Measurements from ENCODE around the gene MAVS.

MAVS gene

DNA sequence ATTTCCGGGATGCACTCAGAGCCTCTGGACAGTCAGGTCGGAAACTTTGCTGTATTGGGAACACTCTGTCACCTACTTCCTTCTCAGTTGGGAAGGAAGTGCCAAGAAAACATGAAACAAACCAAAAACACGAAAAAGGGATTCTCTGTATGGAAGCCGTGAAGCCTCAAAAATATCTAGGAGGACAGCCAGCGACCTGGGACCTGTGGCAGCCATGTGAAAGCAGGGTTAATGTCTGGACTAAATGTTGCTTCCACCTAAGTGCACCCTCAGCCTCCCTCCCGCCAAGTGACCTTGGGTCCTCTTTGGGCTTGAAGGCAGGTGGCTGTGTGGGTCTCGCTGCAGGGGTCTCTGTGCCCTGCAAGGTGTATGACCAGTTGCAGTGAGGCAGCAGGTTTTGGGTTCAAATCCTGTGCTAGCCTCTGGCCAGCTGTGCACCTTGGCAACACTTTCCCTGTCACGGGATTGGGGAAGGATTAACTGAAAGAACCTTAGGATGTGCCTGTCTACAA lies 851 bp downstream of the MAVS start:
- H3K4me3 ChIP-seq (ENCODE audit: low read depth, low read length): peak overlapping the region; percentile 71
- TF ChIP-seq MYC (IDR thresholded peaks at IDR 0.05; ENCODE audit: low read depth, low read length) (no peak), POLR2A (IDR thresholded peaks at IDR 0.05; ENCODE audit: extremely low read depth, insufficient read length) (no peak), CTCF (IDR thresholded peaks at IDR 0.05; ENCODE audit: low read depth, low read length) (no peak)
- TF ChIP-seq, protein P1, sequence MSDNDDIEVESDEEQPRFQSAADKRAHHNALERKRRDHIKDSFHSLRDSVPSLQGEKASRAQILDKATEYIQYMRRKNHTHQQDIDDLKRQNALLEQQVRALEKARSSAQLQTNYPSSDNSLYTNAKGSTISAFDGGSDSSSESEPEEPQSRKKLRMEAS (IDR thresholded peaks at IDR 0.05; ENCODE audit: low read depth, low read length): no peak
- DNase-seq (ENCODE audit: low read depth): no peak

DNA sequence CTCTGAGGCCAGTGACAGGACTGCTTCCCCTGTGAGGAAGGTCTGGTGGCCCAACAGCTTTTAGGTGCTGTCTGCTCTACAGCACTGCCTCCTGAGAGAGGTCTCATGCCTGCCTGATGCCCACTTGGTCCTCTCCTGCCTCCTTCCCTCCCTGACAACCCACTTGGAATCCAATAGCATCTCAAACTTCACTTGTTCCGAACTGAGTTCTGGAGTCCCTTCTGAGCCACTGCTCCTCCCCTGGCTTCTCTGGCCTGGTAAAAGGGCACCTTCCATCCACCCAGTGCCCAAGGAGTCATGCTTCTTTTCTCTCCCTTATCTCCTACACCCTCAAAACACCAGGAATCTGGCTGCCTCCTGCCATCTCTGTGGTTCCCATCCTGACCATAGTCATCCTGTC lies 1.9 kb downstream of the MAVS start:
- TF ChIP-seq MYC (IDR thresholded peaks at IDR 0.05; ENCODE audit: low read depth, low read length): no peak
- no peak for TF ChIP-seq POLR2A (IDR thresholded peaks at IDR 0.05; ENCODE audit: extremely low read depth, insufficient read length)
- TF ChIP-seq, protein P1 (IDR thresholded peaks at IDR 0.05; ENCODE audit: low read depth, low read length): no peak
- no peak for TF ChIP-seq CTCF (IDR thresholded peaks at IDR 0.05; ENCODE audit: low read depth, low read length)
- no peak overlapping the region for H3K4me3 ChIP-seq (ENCODE audit: low read depth, low read length)

GRCh38 chr20:3854462-3854871 lies 7.8 kb downstream of the MAVS start:
- no peak for DNase-seq (ENCODE audit: low read depth)
- no peak overlapping the region for H3K4me3 ChIP-seq (ENCODE audit: low read depth, low read length)
- TF ChIP-seq, protein P1 (IDR thresholded peaks at IDR 0.05; ENCODE audit: low read depth, low read length): no peak
- no peak for TF ChIP-seq MYC (IDR thresholded peaks at IDR 0.05; ENCODE audit: low read depth, low read length)
- TF ChIP-seq CTCF (IDR thresholded peaks at IDR 0.05; ENCODE audit: low read depth, low read length): no peak
- TF ChIP-seq POLR2A (IDR thresholded peaks at IDR 0.05; ENCODE audit: extremely low read depth, insufficient read length): no peak

More for the DNA sequence above, 1.9 kb downstream of the MAVS start:
- DNase-seq (ENCODE audit: low read depth): no peak

GRCh38 chr20:3857405-3857804 lies 10.8 kb downstream of the MAVS start:
- H3K4me3 ChIP-seq (ENCODE audit: low read depth, low read length): no peak overlapping the region
- no peak for TF ChIP-seq POLR2A (IDR thresholded peaks at IDR 0.05; ENCODE audit: extremely low read depth, insufficient read length)
- TF ChIP-seq CTCF (IDR thresholded peaks at IDR 0.05; ENCODE audit: low read depth, low read length): no peak
- no peak for TF ChIP-seq MYC (IDR thresholded peaks at IDR 0.05; ENCODE audit: low read depth, low read length)
- TF ChIP-seq, protein P1 (IDR thresholded peaks at IDR 0.05; ENCODE audit: low read depth, low read length): no peak
- no peak for DNase-seq (ENCODE audit: low read depth)

DNA sequence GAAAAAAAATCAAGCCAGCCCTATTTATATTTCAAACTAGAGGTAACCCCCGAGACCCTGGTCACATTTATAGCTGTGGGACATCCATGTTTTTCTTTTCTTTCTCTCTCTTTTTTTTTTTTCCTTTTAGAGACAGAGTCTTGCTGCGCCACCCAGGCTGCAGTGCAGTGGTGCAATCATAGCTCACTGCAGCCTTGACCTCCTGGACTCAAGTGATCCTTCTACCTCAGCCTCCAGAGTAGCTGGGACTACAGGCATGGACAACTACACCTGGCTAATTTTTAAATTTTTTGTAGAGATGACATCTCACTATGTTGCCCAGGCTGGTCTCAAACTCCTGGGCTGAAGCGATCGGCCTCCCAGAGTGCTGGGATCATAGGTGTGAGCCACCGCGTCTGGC lies 12.1 kb downstream of the MAVS start:
- DNase-seq (ENCODE audit: low read depth): no peak
- no peak overlapping the region for H3K4me3 ChIP-seq (ENCODE audit: low read depth, low read length)
- TF ChIP-seq POLR2A (IDR thresholded peaks at IDR 0.05; ENCODE audit: extremely low read depth, insufficient read length) (no peak), CTCF (IDR thresholded peaks at IDR 0.05; ENCODE audit: low read depth, low read length) (no peak), MYC (IDR thresholded peaks at IDR 0.05; ENCODE audit: low read depth, low read length) (no peak)
- TF ChIP-seq, protein P1 (IDR thresholded peaks at IDR 0.05; ENCODE audit: low read depth, low read length): no peak
